ENCODE results near the gene ABL1.

The ABL1 gene

GRCh38 chr9:130919559-130920145 lies 84.6 kb downstream of the ABL1 start:
- no peak for DNase-seq (ENCODE audit: low read depth)

- no peak for DNase-seq (ENCODE audit: low read depth)
These were observed 85.2 kb downstream of the ABL1 start for GRCh38 chr9:130920233-130920632.

GRCh38 chr9:130920762-130921299 lies 85.8 kb downstream of the ABL1 start:
- no peak for DNase-seq (ENCODE audit: low read depth)

- DNase-seq (ENCODE audit: low read depth): no peak
These were observed 86.4 kb downstream of the ABL1 start for GRCh38 chr9:130921300-130921988.

- DNase-seq (ENCODE audit: low read depth): no peak
These were observed 87.2 kb downstream of the ABL1 start for GRCh38 chr9:130921989-130922892.

- DNase-seq (ENCODE audit: low read depth): no peak
These were observed 88.0 kb downstream of the ABL1 start for GRCh38 chr9:130922893-130923610.

- DNase-seq (ENCODE audit: low read depth): no peak
These were observed 88.8 kb downstream of the ABL1 start for GRCh38 chr9:130923611-130924447.

- no peak for DNase-seq (ENCODE audit: low read depth)
These were observed 89.4 kb downstream of the ABL1 start for GRCh38 chr9:130924448-130924788.

- DNase-seq (ENCODE audit: low read depth): no peak
These were observed 90.1 kb downstream of the ABL1 start for GRCh38 chr9:130925050-130925678.

- no peak for DNase-seq (ENCODE audit: low read depth)
These were observed 92.3 kb downstream of the ABL1 start for GRCh38 chr9:130927338-130927737.

GRCh38 chr9:130927995-130928900 lies 93.2 kb downstream of the ABL1 start:
- no peak for DNase-seq (ENCODE audit: low read depth)

GRCh38 chr9:130929571-130930038 lies 94.6 kb downstream of the ABL1 start:
- DNase-seq (ENCODE audit: low read depth): no peak

GRCh38 chr9:130930132-130930803 lies 95.2 kb downstream of the ABL1 start:
- DNase-seq (ENCODE audit: low read depth): no peak

- no peak for DNase-seq (ENCODE audit: low read depth)
These were observed 95.8 kb downstream of the ABL1 start for GRCh38 chr9:130930804-130931349.

- no peak for DNase-seq (ENCODE audit: low read depth)
These were observed 96.6 kb downstream of the ABL1 start for GRCh38 chr9:130931508-130932254.

- DNase-seq (ENCODE audit: low read depth): no peak
These were observed 97.4 kb downstream of the ABL1 start for GRCh38 chr9:130932255-130933079.

Data from fibroblast of the conjunctiva (primary cell).